HTR-8/SVneo (cell line): Measurements from ENCODE around the gene NAALADL2.

ENCODE experiments used
- DNase-seq: peaks from one replicate; pipeline ENCODE4 v3.0.0; 2011; ENCODE audit warnings: low spot score, mixed read lengths; ENCODE audit not compliant: insufficient read length
- FAIRE-seq: peaks from 2 replicates; lab custom pipeline; 2011; peaks lifted over from hg19 to GRCh38; lab: Jason Lieb, UNC

Gene NAALADL2

GRCh38 chr3:175278680-175279079 is 419.5 kb downstream of the NAALADL2 start:
- DNase-seq (no peak), FAIRE-seq (no peak)

GRCh38 chr3:175279457-175279856 is 420.3 kb downstream of the NAALADL2 start:
- FAIRE-seq (no peak), DNase-seq (no peak)

- DNase-seq (no peak), FAIRE-seq (no peak)
Measured at GRCh38 chr3:175279911-175280310, 420.8 kb downstream of the NAALADL2 start.

- FAIRE-seq (no peak), DNase-seq (no peak)
Measured at GRCh38 chr3:175287361-175287963, 428.3 kb downstream of the NAALADL2 start.

- DNase-seq (no peak), FAIRE-seq (no peak)
Measured at GRCh38 chr3:175288621-175289020, 429.5 kb downstream of the NAALADL2 start.

GRCh38 chr3:175294793-175295192 is 435.7 kb downstream of the NAALADL2 start:
- no peak for FAIRE-seq

GRCh38 chr3:175295248-175296130 is 436.4 kb downstream of the NAALADL2 start:
- FAIRE-seq (no peak), DNase-seq (no peak)

More at GRCh38 chr3:175294793-175295192, 435.7 kb downstream of the NAALADL2 start:
- DNase-seq: no peak

- FAIRE-seq (no peak), DNase-seq (no peak)
Measured at GRCh38 chr3:175297216-175297615, 438.1 kb downstream of the NAALADL2 start.

- FAIRE-seq (no peak), DNase-seq (no peak)
Measured at GRCh38 chr3:175301741-175302140, 442.6 kb downstream of the NAALADL2 start.

- DNase-seq (no peak), FAIRE-seq (no peak)
Measured at GRCh38 chr3:175304404-175304803, 445.3 kb downstream of the NAALADL2 start.

GRCh38 chr3:175307642-175308041 is 448.5 kb downstream of the NAALADL2 start:
- no peak for FAIRE-seq
- DNase-seq: no peak

GRCh38 chr3:175308097-175308496 is 449.0 kb downstream of the NAALADL2 start:
- FAIRE-seq (peak; percentile 13), DNase-seq (no peak)

- DNase-seq: no peak
- FAIRE-seq: no peak
Measured at GRCh38 chr3:175310046-175310445, 450.9 kb downstream of the NAALADL2 start.

GRCh38 chr3:175311404-175311803 is 452.3 kb downstream of the NAALADL2 start:
- no peak for FAIRE-seq

GRCh38 chr3:175311946-175312345 is 452.8 kb downstream of the NAALADL2 start:
- FAIRE-seq (no peak), DNase-seq (no peak)

More at GRCh38 chr3:175311404-175311803, 452.3 kb downstream of the NAALADL2 start:
- DNase-seq: no peak

GRCh38 chr3:175312791-175313190 is 453.7 kb downstream of the NAALADL2 start:
- FAIRE-seq: no peak

GRCh38 chr3:175316799-175317198 is 457.7 kb downstream of the NAALADL2 start:
- DNase-seq (no peak), FAIRE-seq (no peak)

More at GRCh38 chr3:175312791-175313190, 453.7 kb downstream of the NAALADL2 start:
- no peak for DNase-seq

GRCh38 chr3:175325440-175325839 is 466.3 kb downstream of the NAALADL2 start:
- DNase-seq (no peak), FAIRE-seq (no peak)

GRCh38 chr3:175326041-175326440 is 466.9 kb downstream of the NAALADL2 start:
- no peak for FAIRE-seq
- no peak for DNase-seq

GRCh38 chr3:175329373-175329772 is 470.2 kb downstream of the NAALADL2 start:
- DNase-seq (no peak), FAIRE-seq (no peak)

GRCh38 chr3:175335229-175335628 is 476.1 kb downstream of the NAALADL2 start:
- DNase-seq (no peak), FAIRE-seq (no peak)
